SU-DHL-6 (cell line): ENCODE data around the gene MDP1.

ENCODE experiments used
- EZH2phosphoT487 ChIP-seq: fragments of 200-600 bp; sonication (generic), shearing (Covaris generic); conservative IDR thresholded peaks from 2 replicates; pipeline ENCODE4 v1.6.1; 2018; ENCODE audit warnings: mild to moderate bottlenecking, antibody characterized with exemption, low read length, moderate library complexity, mixed read lengths
- TF ChIP-seq, protein P1 (sequence below): fragments of 200-600 bp; sonication (generic); IDR thresholded peaks from one replicate; pipeline ENCODE4 v1.5.1; 2017; ENCODE audit warnings: antibody characterized with exemption, mild to moderate bottlenecking, low read length, moderate library complexity; ENCODE audit not compliant: insufficient read depth, poor library complexity, severe bottlenecking

DNA sequence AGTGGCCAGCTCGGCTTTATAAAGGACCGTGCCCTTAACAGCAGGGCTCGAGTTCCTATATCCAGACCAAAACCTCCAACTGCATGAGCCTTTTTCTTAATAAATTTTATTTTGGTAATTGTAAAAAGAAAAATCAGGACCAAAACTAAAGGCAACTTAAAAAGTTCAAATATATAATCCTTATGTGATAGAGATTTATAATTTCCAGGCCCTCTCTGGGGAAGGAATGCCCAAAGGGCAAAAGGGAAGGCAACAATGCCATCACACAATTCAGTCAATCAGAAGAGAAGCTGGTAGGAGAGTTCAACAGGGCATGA is 26.8 kb downstream of the MDP1 start:
- no peak for TF ChIP-seq EZH2phosphoT487
- TF ChIP-seq, protein P1, sequence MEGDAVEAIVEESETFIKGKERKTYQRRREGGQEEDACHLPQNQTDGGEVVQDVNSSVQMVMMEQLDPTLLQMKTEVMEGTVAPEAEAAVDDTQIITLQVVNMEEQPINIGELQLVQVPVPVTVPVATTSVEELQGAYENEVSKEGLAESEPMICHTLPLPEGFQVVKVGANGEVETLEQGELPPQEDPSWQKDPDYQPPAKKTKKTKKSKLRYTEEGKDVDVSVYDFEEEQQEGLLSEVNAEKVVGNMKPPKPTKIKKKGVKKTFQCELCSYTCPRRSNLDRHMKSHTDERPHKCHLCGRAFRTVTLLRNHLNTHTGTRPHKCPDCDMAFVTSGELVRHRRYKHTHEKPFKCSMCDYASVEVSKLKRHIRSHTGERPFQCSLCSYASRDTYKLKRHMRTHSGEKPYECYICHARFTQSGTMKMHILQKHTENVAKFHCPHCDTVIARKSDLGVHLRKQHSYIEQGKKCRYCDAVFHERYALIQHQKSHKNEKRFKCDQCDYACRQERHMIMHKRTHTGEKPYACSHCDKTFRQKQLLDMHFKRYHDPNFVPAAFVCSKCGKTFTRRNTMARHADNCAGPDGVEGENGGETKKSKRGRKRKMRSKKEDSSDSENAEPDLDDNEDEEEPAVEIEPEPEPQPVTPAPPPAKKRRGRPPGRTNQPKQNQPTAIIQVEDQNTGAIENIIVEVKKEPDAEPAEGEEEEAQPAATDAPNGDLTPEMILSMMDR, result no peak
